Esophagus muscularis mucosa (tissue), 3 donors: Measurements from ENCODE around the gene B4GALT4.

Source experiments
- POLR2A ChIP-seq: fragments of 450-650 bp; IDR thresholded peaks from one replicate; pipeline ENCODE4 v1.6.1; 2017; ENCODE audit warnings: antibody characterized with exemption, moderate library complexity, mild to moderate bottlenecking, low read depth
- POLR2AphosphoS5 ChIP-seq, 2 donors: sonication (generic); formaldehyde crosslinking; IDR thresholded peaks; one replicate each; pipeline ENCODE4 v1.6.1; 2017; ENCODE audit warnings: antibody characterized with exemption in 2 of 2
- TF ChIP-seq, protein P1 (sequence below), 3 experiments: fragments of 200-600 bp in 2 of 3; fragments of 450-650 bp in 1 of 3; sonication (generic) in 2 of 3; IDR thresholded peaks; one replicate each; pipeline ENCODE4 v1.5.1; 2017 to 2019; ENCODE audit warnings: antibody characterized with exemption in 3 of 3, mild to moderate bottlenecking in 2 of 3, moderate library complexity in 1 of 3

DNA sequence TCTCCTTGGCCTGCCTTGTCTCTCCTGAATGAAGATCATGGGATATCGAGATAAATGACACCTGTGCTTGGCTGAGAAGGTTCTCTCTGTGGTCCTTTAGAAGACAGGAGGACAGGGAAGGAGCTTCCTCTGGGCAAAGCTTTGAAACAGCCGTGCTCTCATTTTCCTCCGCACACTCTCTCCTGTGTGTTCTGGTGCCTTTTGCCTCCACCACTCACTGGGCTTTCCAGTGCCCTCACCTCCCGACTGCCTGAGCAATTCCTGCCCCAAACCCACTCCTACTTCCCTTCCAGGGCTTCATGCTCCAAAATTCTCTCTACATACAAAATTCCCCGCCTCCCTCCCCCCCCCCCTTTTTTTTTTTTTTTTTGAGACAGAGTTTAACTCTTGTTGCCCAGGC, 35.0 kb downstream of the B4GALT4 start:
- TF ChIP-seq, protein P1, sequence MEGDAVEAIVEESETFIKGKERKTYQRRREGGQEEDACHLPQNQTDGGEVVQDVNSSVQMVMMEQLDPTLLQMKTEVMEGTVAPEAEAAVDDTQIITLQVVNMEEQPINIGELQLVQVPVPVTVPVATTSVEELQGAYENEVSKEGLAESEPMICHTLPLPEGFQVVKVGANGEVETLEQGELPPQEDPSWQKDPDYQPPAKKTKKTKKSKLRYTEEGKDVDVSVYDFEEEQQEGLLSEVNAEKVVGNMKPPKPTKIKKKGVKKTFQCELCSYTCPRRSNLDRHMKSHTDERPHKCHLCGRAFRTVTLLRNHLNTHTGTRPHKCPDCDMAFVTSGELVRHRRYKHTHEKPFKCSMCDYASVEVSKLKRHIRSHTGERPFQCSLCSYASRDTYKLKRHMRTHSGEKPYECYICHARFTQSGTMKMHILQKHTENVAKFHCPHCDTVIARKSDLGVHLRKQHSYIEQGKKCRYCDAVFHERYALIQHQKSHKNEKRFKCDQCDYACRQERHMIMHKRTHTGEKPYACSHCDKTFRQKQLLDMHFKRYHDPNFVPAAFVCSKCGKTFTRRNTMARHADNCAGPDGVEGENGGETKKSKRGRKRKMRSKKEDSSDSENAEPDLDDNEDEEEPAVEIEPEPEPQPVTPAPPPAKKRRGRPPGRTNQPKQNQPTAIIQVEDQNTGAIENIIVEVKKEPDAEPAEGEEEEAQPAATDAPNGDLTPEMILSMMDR (IDR thresholded peaks at IDR 0.05): no peak
- TF ChIP-seq POLR2AphosphoS5 (IDR thresholded peaks at IDR 0.05) (no peak), POLR2A (no peak)
